GDM1 (cell line): Measurements from ENCODE around the gene CRLF3.
"Not testable (repeated sequence)": the region's sequence is repeated elsewhere in the genome, so short reads cannot be mapped to it uniquely, and the experiment has no call there.

Source experiments
- DNase-seq: peaks from one replicate; lab custom pipeline; 2025; lab: John Stamatoyannopoulos, UW

CRLF3 gene

GRCh38 chr17:30814236-30814635 lies 10.3 kb downstream of the CRLF3 start:
- DNase-seq = not testable (repeated sequence)

DNA sequence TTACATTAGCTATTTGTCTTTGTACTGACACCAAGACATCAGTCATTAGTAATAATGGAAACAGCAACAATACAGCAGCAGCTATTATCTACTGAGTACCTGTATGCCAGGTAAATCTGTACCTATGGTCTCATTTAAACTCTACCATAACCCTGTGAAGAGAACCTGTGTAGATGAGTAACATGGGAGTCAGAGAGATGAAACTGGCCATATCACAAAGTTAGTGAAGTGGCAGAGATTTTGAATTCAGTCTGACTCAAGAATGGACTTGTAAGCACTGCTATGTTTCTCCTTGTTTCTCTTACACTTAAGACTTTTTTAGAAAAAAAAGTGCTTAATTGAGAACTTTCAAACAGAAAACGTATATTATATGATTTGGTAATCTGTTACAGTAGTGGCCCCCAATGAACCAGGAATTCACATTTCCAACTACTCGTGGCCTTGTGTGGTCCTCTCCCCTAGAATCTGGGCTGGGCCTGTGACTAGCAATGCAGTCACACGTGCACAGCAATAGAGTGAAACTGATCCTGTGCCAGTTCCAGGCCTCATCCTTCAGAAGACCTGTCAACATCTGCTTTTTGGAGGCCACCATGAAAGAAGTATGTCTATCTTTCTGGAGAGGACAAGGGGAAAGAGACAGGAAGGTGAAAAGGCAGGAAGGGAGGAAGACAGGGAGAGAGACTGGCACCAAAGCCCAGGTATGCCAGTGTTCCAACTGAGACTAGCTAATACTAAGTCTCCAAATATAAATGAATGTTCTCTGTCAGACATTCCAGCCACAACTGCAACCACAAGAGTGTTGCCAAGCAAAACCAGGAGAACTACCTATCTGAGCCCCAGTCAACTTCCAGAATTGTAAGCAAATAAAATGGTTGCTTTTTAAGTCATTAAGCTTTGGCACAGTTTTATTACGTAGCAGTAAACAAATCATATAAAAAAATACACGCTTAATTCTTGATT lies 12.0 kb downstream of the CRLF3 start:
- no peak for DNase-seq

DNA sequence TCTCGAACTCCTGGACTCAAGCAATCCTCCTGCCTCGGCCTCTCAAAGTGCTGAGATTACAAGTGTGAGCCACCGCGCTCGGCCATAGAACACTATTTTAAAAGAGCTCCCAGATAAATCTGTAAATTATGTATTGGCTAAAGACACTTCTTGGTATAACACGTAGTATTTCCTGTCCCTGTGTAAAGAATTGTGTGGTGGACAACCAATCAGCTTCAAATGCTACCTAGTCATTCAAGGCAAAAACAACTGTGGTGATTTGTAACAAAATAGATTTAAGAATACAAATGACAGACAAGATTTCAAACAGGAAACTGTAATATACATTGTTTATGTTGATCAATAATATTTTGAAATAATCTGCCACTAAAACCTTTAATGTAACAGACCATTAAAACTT lies 14.6 kb downstream of the CRLF3 start:
- DNase-seq = no peak

- DNase-seq = peak; percentile 81
These were observed 15.7 kb downstream of the CRLF3 start for GRCh38 chr17:30808785-30809286.

GRCh38 chr17:30807896-30808295 lies 16.6 kb downstream of the CRLF3 start:
- DNase-seq = no peak

GRCh38 chr17:30805944-30806456 lies 18.5 kb downstream of the CRLF3 start:
- DNase-seq = no peak

DNA sequence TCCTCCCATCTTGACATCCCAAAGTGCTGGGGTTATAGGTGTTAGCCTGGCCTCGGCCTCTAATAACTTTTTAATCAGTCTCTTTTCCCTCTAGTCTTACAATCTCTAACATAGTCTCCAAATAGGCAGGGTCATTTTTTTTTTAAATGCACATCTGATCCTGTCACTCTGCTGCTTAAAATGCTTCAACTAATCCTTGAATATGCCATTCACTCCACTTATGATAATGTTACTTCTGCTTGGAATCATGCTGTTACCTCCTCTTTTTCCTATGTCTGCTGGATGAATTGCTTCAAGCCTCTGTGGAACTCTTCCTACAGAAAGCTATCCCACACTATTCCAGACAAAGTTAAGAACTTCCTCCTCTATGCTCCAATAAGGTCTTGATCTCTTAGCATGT lies 22.8 kb downstream of the CRLF3 start:
- DNase-seq = no peak

DNA sequence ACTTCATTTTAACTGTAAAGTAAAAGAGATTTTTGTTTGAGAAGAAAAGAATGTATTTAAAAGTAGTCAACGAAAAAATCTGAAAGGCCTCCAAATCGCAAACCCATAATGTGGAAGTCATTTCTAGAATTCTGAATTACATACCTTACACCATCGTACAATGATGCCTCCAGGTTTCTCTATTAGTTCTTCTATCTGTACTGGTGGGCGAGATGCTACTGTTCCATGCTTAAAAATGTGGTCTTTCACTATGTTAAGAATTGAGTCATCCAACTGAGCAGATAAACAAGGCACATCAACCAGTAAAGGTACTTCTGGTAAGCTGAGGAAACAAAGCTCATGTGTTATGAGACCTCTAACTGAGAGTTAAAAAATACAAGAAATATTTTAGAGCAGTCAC lies 28.5 kb downstream of the CRLF3 start:
- DNase-seq = no peak

GRCh38 chr17:30794372-30794771 lies 30.1 kb downstream of the CRLF3 start:
- no peak for DNase-seq

DNA sequence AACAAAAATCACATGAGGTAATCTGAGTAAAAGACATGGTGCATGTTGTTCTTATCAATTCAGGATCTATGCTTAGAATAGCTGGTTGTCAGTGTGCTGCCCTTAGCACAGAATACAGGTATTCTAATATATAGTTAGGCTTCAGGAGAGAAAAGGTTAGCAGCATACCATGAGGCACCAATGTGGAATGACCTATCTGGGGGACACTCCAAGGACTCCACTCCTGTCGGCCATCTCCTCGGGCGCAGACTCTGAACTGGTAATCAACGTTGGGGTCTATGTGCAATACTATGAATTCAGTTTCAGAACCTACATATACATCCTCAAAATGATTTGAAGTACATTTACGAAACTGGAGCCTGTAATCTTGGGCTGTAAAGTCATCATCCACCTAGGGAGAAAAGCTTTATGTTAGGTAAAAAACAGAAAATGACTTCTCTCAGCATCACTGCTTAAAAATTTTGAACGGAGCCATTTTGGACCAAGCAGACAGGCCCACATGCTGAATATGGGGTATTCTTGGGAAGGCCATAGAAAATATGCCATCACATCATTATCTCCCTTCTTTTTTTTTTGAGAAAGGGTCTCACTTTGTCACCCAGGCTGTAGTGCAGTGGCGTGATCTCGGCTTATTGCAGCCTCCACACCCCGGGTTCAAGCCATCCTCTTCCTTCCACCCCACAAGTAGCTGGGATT lies 31.1 kb downstream of the CRLF3 start:
- DNase-seq = no peak

DNA sequence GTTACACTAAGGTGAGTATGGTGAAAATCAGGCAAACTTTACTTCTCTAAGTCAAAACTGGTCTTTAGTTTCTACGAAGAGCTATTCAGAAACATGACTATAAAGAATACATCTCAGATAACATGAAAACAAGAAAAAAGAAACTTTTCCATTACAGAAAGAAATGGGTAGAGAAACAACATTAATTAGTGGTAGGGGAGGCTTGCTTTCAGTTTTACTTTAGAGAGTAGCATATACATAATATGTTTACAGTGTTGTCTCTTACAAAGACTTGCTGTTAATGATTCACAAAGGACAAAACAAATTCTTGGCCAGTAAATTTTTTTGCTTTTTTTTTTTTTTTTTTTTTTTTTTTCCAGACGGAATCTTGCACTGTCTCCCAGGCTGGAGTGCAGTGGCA lies 34.2 kb downstream of the CRLF3 start:
- no peak for DNase-seq

DNA sequence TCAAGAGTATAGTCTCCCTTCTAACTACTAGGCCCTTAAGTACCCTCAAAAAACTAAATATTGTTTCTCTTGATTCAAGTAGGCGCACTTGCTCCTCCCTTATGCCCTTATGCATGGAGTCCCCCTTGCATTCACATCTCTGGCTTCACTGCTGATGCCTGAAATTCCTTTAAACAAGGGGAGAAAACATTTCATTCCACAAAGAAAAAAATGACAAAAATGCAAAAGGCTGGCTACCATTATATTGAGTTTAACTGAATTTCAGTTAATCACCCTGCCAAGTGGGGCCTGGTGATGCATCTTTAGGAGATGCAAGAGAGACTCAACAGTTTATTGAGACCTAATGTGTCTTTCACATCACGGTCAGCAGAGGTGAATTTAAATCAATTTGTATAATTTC lies 35.6 kb downstream of the CRLF3 start:
- DNase-seq = no peak

GRCh38 chr17:30782206-30782605 lies 42.3 kb downstream of the CRLF3 start:
- no peak for DNase-seq

DNA sequence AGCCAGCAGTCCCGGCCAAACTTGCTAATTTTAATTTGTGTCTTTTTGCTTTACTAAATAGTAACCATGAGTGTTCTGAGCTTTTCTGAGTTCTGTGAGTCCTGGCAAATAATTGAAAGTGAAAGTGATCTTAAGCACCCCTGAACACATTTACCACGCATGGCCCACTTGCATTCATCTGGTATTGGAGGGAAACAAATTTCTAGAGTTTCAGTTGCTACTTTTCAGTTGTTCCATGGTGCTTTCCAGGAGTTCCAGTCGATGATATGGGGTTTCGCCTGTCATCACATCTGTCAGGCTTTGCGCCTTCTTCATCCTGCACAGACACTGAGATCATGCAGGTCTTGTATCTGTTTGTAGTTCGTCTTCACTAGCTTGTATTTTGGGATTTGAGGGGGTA lies 44.1 kb downstream of the CRLF3 start:
- no peak for DNase-seq

- DNase-seq = not testable (repeated sequence)
These were observed 55.7 kb downstream of the CRLF3 start for GRCh38 chr17:30768771-30769170.

- DNase-seq = not testable (repeated sequence)
These were observed 56.7 kb downstream of the CRLF3 start for GRCh38 chr17:30767641-30768404.

DNA sequence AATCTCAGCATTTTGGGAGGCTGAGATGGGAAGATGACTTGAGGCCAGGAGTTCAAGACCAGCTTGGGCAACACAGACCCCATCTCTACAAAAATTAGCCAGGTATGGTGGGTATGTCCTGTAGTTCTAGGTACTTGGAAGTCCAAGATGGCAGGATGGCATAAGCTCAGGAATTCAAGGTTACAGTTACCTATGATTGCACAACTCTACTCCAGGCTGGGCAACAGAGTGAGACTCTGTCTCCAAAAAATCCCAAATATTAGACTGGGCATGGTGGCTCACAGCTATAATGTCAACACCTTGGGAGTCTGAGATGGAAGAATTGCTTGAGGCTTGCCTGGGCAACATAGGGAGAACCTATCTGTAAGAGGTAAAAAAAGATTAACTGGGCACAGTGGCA lies 63.4 kb downstream of the CRLF3 start:
- DNase-seq = no peak

- DNase-seq = not testable (repeated sequence)
These were observed 71.2 kb downstream of the CRLF3 start for GRCh38 chr17:30753291-30753690.

DNA sequence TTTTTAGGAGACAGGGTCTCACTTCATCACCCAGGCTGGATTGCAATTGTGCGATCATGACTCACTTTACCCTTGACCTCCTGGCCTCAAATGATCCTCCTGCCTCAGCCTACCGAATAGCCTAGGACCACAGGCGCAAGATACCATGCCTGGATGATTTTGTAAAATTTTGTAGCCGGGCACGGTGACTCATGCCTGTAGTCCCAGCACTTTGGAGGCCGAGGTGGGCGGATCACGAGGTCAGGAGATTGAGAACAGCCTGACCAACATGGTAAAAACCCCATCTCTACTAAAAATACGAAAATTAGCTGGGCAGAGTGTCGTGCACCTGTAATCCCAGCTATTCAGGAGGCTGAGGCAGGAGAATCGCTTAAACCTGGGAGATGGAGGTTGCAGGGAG lies 73.5 kb downstream of the CRLF3 start:
- DNase-seq = not testable (repeated sequence)

- DNase-seq = not testable (repeated sequence)
These were observed 76.9 kb downstream of the CRLF3 start for GRCh38 chr17:30747621-30748020.

DNA sequence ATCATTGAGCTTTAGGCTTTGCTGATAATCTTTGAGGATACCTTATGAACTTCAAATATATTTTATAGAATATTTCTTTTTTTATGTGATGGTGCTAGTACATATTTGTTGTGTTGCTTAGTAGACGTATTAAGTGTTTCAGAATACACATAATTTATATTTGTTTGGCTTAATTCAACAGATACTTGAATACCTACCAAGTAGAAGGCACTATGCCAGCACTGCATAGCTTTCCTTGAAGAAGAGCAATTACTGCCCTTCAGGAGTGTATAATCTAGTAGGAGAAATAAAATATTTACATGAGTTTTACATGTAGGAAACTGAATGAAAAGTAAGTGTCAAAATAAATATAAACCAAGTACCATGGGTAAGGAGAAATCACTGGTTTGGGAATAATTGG lies 81.8 kb downstream of the CRLF3 start:
- not testable (repeated sequence) for DNase-seq

DNA sequence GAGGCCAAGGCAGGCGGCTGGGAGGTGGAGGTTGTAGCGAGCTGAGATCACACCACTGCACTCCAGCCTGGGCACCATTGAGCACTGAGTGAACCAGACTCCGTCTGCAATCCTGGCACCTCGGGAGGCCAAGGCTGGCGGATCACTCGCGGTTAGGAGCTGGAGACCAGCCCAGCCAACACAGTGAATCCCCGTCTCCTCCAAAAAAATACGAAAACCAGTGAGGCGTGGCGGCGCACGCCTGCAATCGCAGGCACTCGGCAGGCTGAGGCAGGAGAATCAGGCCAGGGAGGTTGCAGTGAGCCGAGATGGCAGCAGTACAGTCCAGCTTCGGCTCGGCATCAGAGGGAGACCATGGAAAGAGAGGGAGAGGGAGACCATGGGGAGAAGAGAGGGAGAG lies 88.1 kb downstream of the CRLF3 start:
- DNase-seq = not testable (repeated sequence)
